Activated CD4-positive, alpha-beta T cell treated with anti-CD3 and anti-CD28 coated beads for 48 hours (primary cell): ENCODE results near the gene CTIF.

Experiments used
- DNase-seq: peaks from one replicate; pipeline ENCODE4 v3.0.0-alpha.2; 2020

CTIF gene

GRCh38 chr18:48736321-48737260 is 197.8 kb downstream of the CTIF start:
- DNase-seq = no peak

GRCh38 chr18:48739266-48740067 is 200.6 kb downstream of the CTIF start:
- DNase-seq = no peak

- no peak for DNase-seq
Observed at GRCh38 chr18:48740068-48740440, 201.2 kb downstream of the CTIF start.

GRCh38 chr18:48740851-48741485 is 202.1 kb downstream of the CTIF start:
- no peak for DNase-seq

- DNase-seq = no peak
Observed at GRCh38 chr18:48741866-48742265, 203.0 kb downstream of the CTIF start.

- DNase-seq = no peak
Observed at GRCh38 chr18:48742304-48742703, 203.5 kb downstream of the CTIF start.

GRCh38 chr18:48742706-48743475 is 204.1 kb downstream of the CTIF start:
- no peak for DNase-seq

GRCh38 chr18:48743886-48744285 is 205.1 kb downstream of the CTIF start:
- no peak for DNase-seq

GRCh38 chr18:48745293-48745692 is 206.5 kb downstream of the CTIF start:
- no peak for DNase-seq

GRCh38 chr18:48749768-48750167 is 210.9 kb downstream of the CTIF start:
- no peak for DNase-seq

GRCh38 chr18:48750485-48751175 is 211.8 kb downstream of the CTIF start:
- DNase-seq = no peak

- no peak for DNase-seq
Observed at GRCh38 chr18:48751727-48752468, 213.1 kb downstream of the CTIF start.

GRCh38 chr18:48752478-48752877 is 213.6 kb downstream of the CTIF start:
- no peak for DNase-seq

- no peak for DNase-seq
Observed at GRCh38 chr18:48752928-48753327, 214.1 kb downstream of the CTIF start.

- DNase-seq = no peak
Observed at GRCh38 chr18:48753691-48754090, 214.9 kb downstream of the CTIF start.

- no peak for DNase-seq
Observed at GRCh38 chr18:48754559-48754958, 215.7 kb downstream of the CTIF start.

- DNase-seq = no peak
Observed at GRCh38 chr18:48754993-48755473, 216.2 kb downstream of the CTIF start.

GRCh38 chr18:48756511-48757226 is 217.8 kb downstream of the CTIF start:
- no peak for DNase-seq

- DNase-seq = no peak
Observed at GRCh38 chr18:48757367-48757766, 218.5 kb downstream of the CTIF start.

- DNase-seq = no peak
Observed at GRCh38 chr18:48757906-48758305, 219.1 kb downstream of the CTIF start.
